ENCODE measurements around the gene IRF2BPL.

DNA sequence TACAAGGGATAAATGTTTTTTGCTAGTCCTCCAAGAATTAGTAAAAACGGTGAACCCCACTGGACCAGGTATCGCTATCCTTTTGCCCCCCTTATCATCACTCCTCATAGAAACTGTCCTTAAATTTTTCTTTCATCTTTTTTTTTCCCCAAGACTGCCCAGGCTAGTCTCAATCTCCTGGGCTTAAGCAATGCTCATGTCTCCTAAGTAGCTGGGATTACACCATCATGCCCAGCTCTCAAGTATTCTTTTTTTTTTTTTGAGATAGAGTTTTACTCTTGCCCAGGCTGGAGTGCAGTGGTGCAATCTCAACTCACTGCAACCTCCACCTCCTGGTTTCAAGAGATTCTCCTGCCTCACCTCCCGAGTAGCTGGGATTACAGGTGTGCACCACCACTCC, 9.7 kb downstream of the IRF2BPL start:
- TF ChIP-seq, protein P1, sequence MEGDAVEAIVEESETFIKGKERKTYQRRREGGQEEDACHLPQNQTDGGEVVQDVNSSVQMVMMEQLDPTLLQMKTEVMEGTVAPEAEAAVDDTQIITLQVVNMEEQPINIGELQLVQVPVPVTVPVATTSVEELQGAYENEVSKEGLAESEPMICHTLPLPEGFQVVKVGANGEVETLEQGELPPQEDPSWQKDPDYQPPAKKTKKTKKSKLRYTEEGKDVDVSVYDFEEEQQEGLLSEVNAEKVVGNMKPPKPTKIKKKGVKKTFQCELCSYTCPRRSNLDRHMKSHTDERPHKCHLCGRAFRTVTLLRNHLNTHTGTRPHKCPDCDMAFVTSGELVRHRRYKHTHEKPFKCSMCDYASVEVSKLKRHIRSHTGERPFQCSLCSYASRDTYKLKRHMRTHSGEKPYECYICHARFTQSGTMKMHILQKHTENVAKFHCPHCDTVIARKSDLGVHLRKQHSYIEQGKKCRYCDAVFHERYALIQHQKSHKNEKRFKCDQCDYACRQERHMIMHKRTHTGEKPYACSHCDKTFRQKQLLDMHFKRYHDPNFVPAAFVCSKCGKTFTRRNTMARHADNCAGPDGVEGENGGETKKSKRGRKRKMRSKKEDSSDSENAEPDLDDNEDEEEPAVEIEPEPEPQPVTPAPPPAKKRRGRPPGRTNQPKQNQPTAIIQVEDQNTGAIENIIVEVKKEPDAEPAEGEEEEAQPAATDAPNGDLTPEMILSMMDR (IDR thresholded peaks at IDR 0.05; ENCODE audit: low read depth, low read length), result no peak
- TF ChIP-seq EZH2phosphoT487 (IDR thresholded peaks at IDR 0.05; ENCODE audit: low read depth), result no peak
